Endothelial cell (in vitro differentiated cells): ENCODE measurements around the gene NOS2. TPM values are rescaled to one million over a fixed set of nuclear protein-coding genes. Genes with fewer than 3 reads are reported as not detected.
"Not testable (repeated sequence)": the region's sequence is repeated elsewhere in the genome, so short reads cannot be mapped to it uniquely, and the experiment has no call there.

Experiments
- DNase-seq: peaks from one replicate; pipeline ENCODE4 v3.0.0; 2021; ENCODE audit warnings: low spot score
- H3K27ac Mint-ChIP-seq: one replicate; pipeline ENCODE4 v1.8.0; 2021; ENCODE audit warnings: mixed read lengths, inconsistent platforms; ENCODE audit not compliant: unreplicated experiment
- H3K27me3 Mint-ChIP-seq: one replicate; pipeline ENCODE4 v1.8.0; 2021; ENCODE audit warnings: mild to moderate bottlenecking, moderate library complexity, mixed read lengths, inconsistent platforms; ENCODE audit not compliant: unreplicated experiment
- H3K36me3 Mint-ChIP-seq: one replicate; pipeline ENCODE4 v1.8.0; 2021; ENCODE audit warnings: mild to moderate bottlenecking, low read depth, mixed read lengths, inconsistent platforms; ENCODE audit not compliant: unreplicated experiment
- H3K4me1 Mint-ChIP-seq: one replicate; pipeline ENCODE4 v1.8.0; 2021; ENCODE audit warnings: mild to moderate bottlenecking, mixed read lengths, inconsistent platforms; ENCODE audit not compliant: unreplicated experiment
- H3K4me3 Mint-ChIP-seq: one replicate; pipeline ENCODE4 v1.8.0; 2021; ENCODE audit warnings: mild to moderate bottlenecking, mixed read lengths, inconsistent platforms; ENCODE audit not compliant: unreplicated experiment
- H3K9me3 Mint-ChIP-seq: one replicate; pipeline ENCODE4 v1.8.0; 2021; ENCODE audit warnings: mixed read lengths, inconsistent platforms; ENCODE audit not compliant: unreplicated experiment
- CTCF ChIP-seq: fragments of 200-600 bp; sonication (generic); IDR thresholded peaks from one replicate; pipeline ENCODE4 v1.5.0; 2021; ENCODE audit warnings: antibody characterized with exemption; ENCODE audit not compliant: unreplicated experiment
- long read RNA-seq: library from polyadenylated mRNA; unstranded; transcript quantifications from one replicate; pipeline ENCODE4 v2.0.0, GENCODE V29; 2020; ENCODE audit not compliant: unreplicated experiment
- total RNA-seq: library from RNA; stranded (reverse); fragmentation: NEBNext Ultra II Directional; extraction: Animal tissue kit (Norgen Biotek cat#: 25700); gene quantifications from one replicate; pipeline ENCODE4 v1.2.1, GENCODE V29; 2021; ENCODE audit not compliant: unreplicated experiment

The NOS2 gene
- 1.3 TPM for total RNA-seq
- long read RNA-seq: 0 reads

GRCh38 chr17:27800522-27800921 is at the start of gene NOS2:
NOS2 (minus strand) TSS chr17:27800529; CDS start chr17:27798809, 1,720 bp downstream.
- H3K36me3 Mint-ChIP-seq: no peaks in the 10 kb centered on the region
- no peak within 1 kb of the TSS for H3K27ac Mint-ChIP-seq
- H3K4me1 Mint-ChIP-seq: peaks cover 15% of the 10 kb centered on the region
- no peak for TF ChIP-seq CTCF
- peaks cover 12% of the 10 kb centered on the region for H3K27me3 Mint-ChIP-seq
- H3K9me3 Mint-ChIP-seq: no peaks in the 10 kb centered on the region
- no peak within 1 kb of the TSS for H3K4me3 Mint-ChIP-seq
- DNase-seq: no peak

GRCh38 chr17:27849474-27850185 is 49.3 kb upstream of the NOS2 start:
- Mint-ChIP-seq H3K4me3 (no peak overlapping the region), H3K9me3 (no peaks in the 10 kb centered on the region), H3K27me3 (peaks cover 4% of the 10 kb centered on the region), H3K36me3 (no peaks in the 10 kb centered on the region), H3K4me1 (no peaks in the 10 kb centered on the region), H3K27ac (no peak overlapping the region)
- no peak for DNase-seq
- no peak for TF ChIP-seq CTCF

GRCh38 chr17:27848931-27849330 is 48.6 kb upstream of the NOS2 start:
- no peaks in the 10 kb centered on the region for H3K27me3 Mint-ChIP-seq
- TF ChIP-seq CTCF: no peak
- no peak overlapping the region for H3K4me3 Mint-ChIP-seq

GRCh38 chr17:27846808-27847307 is 46.5 kb upstream of the NOS2 start:
- not testable (repeated sequence) for H3K27ac Mint-ChIP-seq

More at GRCh38 chr17:27848931-27849330, 48.6 kb upstream of the NOS2 start:
- Mint-ChIP-seq H3K36me3 (no peaks in the 10 kb centered on the region), H3K9me3 (no peaks in the 10 kb centered on the region), H3K4me1 (no peaks in the 10 kb centered on the region), H3K27ac (no peak overlapping the region)
- DNase-seq: no peak

GRCh38 chr17:27846042-27846655 is 45.8 kb upstream of the NOS2 start:
- H3K9me3 Mint-ChIP-seq: no peaks in the 10 kb centered on the region
- DNase-seq: no peak
- H3K27ac Mint-ChIP-seq: no peak overlapping the region
- no peaks in the 10 kb centered on the region for H3K27me3 Mint-ChIP-seq
- H3K4me3 Mint-ChIP-seq: no peak overlapping the region
- no peaks in the 10 kb centered on the region for H3K4me1 Mint-ChIP-seq
- H3K36me3 Mint-ChIP-seq: no peaks in the 10 kb centered on the region
- TF ChIP-seq CTCF: no peak

More at GRCh38 chr17:27846808-27847307, 46.5 kb upstream of the NOS2 start:
- not testable (repeated sequence) for H3K4me1 Mint-ChIP-seq, H3K4me3 Mint-ChIP-seq, H3K9me3 Mint-ChIP-seq, DNase-seq, H3K27me3 Mint-ChIP-seq, H3K36me3 Mint-ChIP-seq
